Activated T-helper 9 cell treated with anti-CD3 and anti-CD28 coated beads, Interleukin-2, amount 50 U/mL, for 16 hours (primary cell): Measurements from ENCODE around the gene LYPD5.
"Not testable (repeated sequence)": the region's sequence is repeated elsewhere in the genome, so short reads cannot be mapped to it uniquely, and the experiment has no call there.

Experiments used
- DNase-seq: peaks from one replicate; pipeline ENCODE4 v3.0.0-alpha.2; 2020; ENCODE audit warnings: low read depth

The LYPD5 gene, protein sequence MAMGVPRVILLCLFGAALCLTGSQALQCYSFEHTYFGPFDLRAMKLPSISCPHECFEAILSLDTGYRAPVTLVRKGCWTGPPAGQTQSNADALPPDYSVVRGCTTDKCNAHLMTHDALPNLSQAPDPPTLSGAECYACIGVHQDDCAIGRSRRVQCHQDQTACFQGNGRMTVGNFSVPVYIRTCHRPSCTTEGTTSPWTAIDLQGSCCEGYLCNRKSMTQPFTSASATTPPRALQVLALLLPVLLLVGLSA

DNA sequence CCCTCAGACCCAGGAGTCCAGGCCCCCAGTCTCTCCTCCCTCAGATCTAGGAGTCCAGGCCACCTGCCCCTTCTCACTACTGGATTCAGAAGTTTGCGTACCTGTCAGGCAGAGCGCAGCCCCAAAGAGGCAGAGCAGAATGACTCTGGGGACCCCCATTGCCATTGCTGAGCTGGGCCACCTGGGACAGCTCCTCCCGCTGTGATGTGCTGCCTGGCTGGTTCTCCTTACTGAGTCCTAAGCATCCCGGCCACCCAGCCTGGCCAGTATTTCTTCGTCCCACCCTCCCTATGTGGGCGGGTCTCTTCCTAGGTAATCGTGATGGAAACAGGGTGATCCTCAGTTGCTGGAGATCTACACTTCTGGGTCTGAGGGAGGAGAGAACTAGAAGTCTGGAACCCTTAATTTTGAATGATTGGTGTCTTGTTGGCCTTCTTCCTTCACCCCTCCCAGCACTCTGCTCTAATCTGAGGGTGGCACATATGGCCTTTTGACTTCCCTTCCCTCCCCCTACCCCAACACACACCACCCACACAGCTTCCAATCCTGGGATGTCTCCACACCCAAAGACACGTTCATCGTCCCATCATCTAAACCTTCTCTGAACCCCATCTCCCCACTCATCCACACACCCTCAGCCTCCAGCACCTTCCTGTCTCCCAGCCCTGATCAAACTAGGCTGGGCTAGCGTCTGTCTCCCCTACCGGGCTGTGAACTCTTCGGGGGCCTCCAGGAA, at the start of gene LYPD5:
LYPD5 (minus strand) TSS at position 232 of the 736 bp plus-strand sequence; CDS start at position 165, 67 bp downstream.
- no peak for DNase-seq

DNA sequence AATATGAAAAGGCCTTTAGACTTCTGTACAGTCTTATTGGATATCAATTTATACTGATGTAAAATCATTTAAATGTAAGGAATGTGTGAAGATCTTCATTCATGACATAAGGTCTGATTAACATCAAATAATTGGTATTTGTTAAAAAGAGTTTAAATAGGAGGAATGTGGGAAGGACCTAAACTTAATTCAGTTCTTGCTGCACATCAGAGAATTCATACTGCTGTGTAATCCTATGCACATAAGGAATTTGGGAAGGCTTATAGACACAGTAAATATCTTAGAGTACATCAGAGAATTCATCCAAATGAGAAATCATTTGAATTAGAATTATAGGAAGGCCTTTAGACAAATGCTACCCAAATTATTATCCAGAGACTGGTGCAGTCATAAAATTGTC, 46.6 kb upstream of the LYPD5 start:
- no peak for DNase-seq

DNA sequence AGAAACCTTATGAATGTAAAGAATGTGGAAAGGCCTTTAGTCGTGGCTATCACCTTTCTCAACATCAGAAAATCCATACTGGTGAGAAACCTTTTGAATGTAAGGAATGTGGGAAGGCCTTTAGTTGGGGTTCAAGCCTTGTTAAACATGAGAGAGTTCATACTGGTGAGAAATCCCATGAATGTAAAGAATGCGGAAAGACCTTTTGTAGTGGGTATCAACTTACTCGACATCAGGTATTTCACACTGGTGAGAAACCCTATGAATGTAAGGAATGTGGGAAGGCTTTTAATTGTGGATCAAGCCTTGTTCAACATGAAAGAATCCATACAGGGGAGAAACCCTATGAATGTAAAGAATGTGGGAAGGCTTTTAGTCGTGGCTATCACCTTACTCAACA, 45.6 kb upstream of the LYPD5 start:
- no peak for DNase-seq

DNA sequence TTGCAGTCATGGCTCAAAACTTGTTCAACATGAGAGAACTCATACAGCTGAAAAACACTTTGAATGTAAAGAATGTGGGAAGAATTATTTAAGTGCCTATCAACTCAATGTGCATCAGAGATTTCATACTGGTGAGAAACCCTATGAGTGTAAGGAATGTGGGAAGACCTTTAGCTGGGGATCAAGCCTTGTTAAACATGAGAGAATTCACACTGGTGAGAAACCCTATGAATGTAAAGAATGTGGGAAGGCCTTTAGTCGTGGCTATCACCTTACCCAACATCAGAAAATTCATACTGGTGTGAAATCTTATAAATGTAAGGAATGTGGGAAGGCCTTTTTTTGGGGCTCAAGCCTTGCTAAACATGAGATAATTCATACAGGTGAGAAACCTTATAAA, 45.0 kb upstream of the LYPD5 start:
- no peak for DNase-seq

DNA sequence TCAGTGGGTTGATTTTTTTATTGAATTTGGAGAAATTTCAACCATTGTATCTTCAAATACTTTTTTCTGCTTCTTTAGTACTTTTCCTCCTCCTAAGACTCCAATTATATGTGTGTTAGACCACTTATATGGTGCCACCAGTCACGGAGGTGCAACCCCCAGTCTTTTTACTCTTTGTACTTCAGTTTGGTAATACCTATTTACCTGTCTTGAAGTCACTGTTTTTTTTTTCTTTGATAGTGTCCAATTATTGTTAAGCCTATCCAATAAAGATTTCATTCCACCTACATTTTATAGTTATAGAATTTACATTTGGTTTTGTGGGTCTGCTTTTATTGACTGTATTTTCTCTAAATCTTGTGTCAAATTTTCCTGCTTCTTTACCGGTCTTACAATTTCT, 39.8 kb upstream of the LYPD5 start:
- DNase-seq, result no peak

DNA sequence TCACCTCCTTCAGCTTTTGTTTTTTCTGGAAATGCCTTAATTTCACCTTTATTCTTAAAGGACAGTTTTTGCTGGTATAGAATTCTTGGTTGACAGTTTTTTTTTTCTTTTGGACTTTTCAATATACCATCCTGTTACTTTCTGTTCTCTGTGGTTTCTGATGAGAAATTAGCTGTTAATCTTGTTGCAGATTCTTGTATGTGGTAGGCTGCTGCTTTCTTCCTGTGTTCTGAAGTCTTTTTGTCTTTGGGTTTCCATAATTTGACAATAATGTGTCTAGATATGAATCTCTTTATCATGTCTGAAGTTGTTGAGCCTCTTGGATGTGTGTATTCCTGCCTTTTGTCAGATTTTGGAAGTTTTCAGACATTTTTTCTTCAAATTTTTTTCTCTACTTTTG, 36.9 kb upstream of the LYPD5 start:
- no peak for DNase-seq

DNA sequence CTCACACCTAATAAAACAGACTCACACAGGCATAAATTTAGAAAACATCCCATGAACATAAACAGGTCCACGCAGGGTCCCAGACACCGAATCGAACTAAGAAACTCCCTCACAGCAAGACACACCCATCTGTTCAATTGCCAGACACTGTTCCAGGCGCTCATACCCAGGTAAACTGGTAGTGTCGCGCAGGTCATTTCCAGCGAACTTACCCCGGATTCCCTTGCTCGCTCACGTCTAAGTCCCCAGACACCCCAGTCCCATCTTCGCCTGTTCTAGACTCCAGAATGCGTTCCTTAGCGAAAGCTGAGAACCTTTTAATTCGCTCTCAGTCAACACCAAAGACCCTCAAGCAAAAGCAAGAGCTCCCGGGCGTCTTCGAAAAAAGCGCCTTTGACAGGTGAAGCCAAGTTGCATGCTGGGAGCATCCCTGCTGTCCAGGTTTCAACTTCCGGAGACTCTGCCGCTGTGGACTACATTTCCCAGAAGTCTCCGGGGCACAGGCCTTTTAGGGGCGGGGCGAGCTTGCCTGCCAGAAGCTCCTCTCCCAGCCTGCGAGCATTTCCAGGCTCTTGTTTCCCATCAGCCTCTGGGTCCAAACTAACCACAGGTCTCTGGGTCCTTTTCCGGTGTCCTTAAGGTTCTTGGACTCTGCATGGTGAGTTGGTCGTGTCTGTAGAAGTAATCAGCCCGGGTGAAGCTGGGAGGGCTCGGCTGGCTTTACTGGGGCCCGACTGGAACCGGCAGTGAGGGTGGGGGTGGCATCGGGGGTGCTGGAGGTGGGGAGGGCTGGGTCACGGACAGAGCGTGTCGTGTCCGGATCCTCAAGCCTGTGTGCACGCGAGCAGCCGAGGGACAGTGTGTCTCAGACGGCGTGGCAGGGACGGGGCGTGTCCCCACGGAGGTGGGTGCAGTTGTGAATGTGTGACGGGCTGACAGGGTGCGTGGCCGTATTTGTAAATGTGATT, 24.8 kb upstream of the LYPD5 start, which contains the start of gene ZNF283:
ZNF283 (plus strand) TSS at position 535 of the 968 bp plus-strand sequence. CDS start 6,184 bp downstream, outside the sequence.
- peak; percentile 68 for DNase-seq

DNA sequence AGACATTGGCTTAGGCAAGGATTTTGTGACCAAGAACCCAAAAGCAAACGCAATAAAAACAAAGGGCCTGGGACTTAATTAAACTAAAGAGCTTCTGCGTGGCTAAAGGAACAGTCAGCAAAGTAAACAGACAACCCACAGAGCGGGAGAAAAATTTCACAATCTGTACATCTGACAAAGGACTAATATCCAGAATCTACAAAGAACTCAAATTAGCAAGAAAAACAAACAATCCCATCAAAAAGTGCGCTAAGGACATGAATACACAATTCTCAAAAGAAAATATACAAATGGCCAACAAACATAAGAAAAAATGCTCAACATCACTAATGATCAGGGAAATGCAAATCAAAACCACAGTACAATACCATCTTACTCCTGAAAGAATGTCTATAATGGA, 22.3 kb upstream of the LYPD5 start:
- not testable (repeated sequence) for DNase-seq

DNA sequence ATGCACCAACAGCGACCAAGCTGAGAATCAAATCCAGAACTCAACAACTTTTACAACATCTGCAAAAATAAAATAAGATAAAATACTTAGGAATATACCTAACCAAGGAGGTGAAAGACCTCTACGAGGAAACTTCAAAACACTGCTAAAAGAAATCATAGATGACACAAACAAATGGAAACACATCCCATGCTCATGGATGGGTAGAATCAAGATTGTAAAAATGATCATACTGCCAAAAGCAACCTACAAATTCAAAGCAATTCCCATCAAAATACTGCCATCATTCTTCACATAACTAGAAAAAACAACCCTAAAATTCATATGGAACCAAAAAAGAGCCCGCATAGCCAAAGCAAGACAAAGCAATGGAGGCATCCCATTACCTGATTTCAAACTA, 21.6 kb upstream of the LYPD5 start:
- DNase-seq, result not testable (repeated sequence)

DNA sequence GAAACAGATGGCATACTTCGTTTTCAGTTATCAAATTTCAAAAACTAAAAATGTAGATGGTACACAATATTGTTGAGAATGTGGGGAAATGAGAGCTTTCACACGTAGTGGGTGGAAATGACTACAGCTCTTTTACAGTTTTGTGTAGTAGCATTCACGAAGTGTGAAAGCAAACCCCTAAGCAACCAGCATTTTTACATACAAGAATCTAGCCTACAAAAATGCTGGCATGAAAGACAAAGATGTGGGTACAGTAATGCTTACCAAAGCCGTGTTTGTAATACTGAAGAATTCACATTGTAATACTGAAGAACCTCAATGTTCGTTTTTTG, 18.6 kb upstream of the LYPD5 start:
- DNase-seq, result no peak

DNA sequence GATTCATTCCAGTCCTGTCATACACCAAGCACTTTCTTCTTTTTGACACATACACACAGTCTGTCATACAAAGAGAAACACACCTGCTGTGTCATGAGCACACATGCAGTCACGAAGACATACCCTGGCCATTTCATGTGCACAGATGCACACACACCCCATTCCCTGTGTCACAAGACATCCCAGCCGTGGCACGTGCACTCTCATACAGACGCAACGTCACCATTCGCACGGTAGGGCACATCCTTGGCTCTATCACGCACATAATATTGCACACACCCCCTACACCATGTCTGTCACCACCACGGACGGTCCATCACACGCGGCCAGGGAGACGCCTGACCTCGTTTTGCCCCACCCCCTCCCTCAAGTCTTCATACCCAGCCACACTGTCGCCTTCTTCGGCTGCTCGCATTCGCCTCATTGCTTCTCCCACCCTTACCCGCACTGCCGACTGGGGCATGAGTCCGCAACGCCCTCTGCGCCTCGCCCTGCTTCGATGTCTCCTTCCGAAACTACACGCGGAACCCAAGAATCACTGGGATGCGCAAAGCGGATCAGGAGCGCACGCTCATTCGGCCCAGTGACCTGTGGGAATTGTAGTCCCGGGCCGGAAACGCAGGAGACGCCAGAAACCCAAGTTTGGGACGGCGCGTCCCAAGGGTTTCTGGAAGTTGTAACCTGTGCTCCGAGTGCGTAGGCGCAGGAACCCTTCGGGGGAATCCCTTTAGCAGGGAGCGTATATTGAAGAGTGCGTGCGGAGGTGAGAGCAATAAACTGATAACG, 18.0 kb upstream of the LYPD5 start:
- DNase-seq, result no peak

DNA sequence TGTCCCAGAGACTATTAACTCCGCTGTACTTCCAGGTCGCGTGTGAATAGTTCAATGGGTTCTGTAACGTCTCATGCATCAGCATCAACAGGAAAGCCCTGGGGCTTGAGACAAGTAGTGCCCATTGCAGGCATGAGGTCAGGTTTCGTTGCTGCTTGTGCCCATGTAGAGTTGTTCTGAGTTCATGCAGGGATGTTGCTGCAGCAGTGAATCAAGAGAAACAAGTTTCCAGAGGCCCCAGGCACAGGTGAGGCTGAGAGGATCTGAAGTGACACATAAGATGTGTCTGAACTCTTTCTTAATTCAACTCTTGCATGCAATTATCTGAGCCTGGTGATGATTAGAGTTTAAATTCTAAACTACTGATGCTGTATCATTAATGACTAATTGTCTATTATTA, 16.3 kb upstream of the LYPD5 start:
- DNase-seq, result no peak

DNA sequence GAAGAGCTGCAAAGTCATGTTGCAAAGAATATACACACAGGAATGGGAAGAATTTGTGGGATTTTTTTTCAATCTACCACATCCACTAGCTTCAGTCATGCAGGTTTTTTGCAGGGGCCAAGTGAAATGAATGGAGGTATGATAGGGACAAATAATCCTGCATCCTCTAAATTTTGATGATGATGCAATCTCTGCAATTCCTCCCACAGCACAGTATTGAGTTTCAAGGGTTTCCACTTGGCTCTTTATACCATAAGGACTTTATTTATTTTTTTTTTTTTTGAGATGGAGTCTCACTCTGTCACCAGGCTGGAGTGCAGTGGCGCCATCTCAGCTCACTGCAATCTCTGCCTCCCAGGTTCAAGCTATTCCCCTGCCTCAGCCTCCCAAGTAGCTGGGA, 15.2 kb upstream of the LYPD5 start:
- DNase-seq, result not testable (repeated sequence)

DNA sequence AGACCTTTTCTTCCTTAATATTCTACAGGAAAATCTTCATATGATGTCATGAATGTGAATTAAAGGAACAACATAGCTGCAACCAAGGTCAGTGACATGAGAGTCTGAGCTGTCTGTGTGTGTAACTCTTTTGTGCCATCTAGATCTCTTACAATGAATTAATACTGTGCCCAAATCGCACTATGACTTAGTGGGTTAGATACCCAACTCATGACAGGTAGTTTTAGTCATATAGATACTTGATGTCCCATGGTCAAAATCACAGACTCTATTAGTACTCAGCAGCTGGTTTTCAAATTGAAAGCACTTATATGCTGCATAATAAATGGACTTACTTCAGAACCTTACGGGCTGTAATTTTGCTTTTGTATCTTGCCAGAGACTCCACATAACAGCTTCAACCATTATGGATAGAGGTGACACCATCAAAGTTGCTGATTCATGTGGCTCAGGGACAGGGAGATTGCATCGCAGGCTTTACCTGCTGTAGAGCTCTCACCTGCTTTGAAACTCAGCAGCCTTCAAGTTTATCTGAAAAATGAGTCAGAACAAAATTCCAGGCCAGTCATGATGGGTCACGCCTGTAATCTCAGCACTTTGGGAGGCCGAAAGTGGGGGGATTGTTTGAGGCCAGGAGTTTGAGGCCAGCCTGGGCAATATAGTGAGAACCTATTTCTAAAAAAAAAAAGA, 12.6 kb upstream of the LYPD5 start:
- DNase-seq, result no peak

DNA sequence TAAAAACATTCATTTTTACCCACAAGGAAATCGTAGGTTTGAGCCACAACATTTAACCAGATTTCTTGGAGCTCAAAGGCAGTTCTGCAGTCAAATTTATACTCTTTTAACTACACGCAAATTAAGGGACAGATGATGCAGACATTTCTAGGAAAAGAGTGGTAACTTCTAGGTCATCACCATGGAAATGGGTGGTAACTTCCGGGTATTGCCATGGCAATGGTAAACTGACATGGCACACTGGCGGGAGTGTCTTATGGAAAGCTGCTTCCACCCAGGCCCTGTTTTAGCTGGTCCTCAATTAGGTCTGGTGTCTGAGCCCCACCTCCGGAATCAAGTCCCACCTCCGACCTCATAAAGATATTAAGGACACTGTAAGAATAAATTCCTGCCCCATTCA, 10.4 kb upstream of the LYPD5 start:
- DNase-seq, result no peak

DNA sequence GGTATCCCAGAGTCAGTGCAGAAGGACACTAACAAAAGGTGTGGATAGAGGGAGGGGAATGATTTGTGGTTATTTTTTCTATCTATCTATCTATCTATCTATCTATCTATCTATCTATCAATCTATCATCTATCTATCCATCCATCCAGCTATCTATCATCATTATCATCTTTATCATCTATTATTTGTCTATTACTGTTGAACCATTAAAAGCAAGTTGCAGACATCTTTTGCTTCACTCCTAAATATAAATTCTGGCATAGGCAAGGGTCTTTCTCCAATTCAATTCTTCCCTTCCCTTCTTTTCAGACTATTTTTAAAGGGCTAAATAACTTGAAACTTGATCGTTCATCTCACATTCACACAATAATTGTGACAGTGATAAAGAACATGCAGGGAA, 10.0 kb upstream of the LYPD5 start:
- DNase-seq, result no peak

DNA sequence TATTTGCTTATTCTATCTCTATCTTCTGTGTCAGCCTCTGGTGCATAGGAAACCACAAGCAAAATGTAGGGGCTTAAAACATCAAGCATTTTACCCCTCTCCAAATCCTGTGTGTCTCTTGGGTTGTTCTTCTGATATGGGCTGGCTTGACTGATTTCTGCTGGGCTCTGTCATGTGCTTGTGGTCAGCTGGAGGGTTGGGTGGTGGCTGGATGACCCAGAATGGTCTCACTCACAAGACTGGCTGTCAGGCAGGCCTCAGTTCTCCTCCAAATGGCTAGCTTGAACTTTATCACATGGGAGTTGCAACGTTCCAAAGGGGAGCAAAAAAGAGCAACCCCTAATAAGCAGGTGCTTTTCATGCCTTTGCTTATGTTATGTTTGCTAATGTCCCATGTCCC, 9.6 kb upstream of the LYPD5 start:
- no peak for DNase-seq

DNA sequence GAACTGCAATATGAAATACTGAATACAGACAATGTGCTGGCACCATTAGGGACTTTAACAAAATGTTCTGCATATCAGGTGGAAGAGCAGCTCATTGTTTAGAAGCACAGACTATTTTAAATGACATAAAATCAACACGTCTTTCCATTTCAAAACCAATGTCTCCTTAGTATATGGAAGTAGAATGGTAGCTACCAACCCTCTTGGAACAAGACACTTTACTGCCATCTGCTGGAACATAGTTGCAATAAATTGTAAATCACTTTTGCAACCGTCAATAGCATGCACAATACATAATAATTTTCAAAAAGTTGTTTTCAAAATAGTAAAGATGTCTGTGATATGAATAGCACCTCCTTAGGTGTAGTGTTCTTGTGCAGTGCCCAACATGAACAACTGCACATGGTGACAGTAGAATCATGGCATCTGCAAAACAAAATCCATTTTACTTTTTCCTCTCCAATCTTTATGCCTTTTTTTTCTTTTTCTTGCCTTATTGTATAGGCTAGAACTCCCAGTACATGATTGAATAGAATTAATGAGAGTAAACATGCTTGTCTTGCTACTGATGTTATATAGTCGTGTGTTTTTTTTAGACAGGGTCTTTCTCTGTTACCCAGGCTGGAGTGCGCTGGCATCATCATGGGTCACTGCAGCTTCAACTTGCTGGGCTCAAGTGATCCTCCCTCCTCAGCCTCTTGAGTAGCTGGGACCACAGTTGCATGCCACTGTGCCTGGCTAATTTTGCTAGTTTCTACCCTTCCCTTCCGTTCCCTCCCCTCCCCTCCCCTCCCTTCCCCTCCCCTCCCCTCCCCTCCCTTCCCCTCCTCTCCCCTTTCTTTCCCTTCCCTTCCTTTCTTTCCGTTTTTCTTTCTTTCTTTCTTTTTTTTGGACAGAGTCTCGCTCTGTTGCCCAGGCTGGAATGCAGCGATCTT, 7.8 kb upstream of the LYPD5 start:
- DNase-seq, result no peak

DNA sequence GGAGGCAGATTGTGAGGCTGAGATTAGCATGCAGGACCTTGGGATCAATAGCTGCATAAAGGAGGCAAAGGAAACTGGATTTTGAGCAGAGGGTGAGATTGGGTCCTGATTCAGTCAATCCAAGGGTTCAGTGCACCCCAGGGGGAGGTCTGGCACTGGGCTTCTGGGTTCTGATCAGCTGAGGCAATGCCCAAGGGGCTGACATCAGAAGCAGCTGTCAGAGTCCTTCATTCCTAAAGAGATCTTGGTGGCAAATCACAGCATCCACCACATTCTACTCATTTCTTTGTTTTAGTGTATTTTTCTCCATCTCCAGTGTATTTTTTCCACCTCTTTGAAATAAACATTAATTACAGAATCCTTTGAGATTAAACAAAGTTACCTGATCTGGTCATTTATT, 5.4 kb upstream of the LYPD5 start:
- DNase-seq, result no peak

DNA sequence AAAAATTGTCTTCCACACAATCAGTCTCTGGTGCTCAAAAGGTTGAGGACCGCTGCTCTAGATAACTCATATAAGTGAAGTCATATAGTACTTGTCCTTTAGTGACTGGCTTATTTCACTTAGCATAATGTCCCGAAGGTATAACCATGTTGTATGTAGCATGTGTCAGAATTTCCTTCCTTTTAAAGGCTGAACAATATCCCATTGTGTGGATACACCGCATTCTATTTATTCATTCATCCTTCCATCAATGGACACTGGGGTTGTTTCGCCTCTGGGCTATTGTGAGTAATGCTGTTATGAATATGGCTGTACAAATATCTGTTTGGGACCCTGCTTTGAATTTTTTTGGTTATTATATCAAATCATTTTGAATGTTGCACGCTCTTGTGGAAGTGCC, 4.6 kb upstream of the LYPD5 start:
- no peak for DNase-seq
